ENCODE results near the gene FAM131B.
A peak's percentile ranks its signal among the peaks of the same experiment; 100 is the strongest.

The FAM131B gene

DNA sequence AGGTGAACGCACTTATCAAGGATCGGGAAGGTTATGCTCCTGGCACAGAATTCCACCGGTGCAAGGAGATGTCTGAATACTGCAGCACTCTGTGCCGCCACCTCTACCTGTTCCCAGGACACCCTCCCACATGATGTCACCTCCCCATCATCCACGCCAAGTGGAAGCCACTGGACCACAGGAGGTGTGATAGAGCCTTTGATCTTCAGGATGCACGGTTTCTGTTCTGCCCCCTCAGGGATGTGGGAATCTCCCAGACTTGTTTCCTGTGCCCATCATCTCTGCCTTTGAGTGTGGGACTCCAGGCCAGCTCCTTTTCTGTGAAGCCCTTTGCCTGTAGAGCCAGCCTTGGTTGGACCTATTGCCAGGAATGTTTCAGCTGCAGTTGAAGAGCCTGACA lies 57.6 kb downstream of the FAM131B start:
- TF ChIP-seq, protein P1, sequence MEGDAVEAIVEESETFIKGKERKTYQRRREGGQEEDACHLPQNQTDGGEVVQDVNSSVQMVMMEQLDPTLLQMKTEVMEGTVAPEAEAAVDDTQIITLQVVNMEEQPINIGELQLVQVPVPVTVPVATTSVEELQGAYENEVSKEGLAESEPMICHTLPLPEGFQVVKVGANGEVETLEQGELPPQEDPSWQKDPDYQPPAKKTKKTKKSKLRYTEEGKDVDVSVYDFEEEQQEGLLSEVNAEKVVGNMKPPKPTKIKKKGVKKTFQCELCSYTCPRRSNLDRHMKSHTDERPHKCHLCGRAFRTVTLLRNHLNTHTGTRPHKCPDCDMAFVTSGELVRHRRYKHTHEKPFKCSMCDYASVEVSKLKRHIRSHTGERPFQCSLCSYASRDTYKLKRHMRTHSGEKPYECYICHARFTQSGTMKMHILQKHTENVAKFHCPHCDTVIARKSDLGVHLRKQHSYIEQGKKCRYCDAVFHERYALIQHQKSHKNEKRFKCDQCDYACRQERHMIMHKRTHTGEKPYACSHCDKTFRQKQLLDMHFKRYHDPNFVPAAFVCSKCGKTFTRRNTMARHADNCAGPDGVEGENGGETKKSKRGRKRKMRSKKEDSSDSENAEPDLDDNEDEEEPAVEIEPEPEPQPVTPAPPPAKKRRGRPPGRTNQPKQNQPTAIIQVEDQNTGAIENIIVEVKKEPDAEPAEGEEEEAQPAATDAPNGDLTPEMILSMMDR (IDR thresholded peaks at IDR 0.05) = no peak
- Histone ChIP-seq H3K9me3 (no peaks in the 10 kb centered on the region), H3K36me3 (peaks cover 43% of the 10 kb centered on the region), H3K4me1 (ENCODE audit: control insufficient read depth in 1 of 2, insufficient read depth in 1 of 2, low read depth in 1 of 2, low read length in 1 of 2) (peaks cover 26 to 27% of the 10 kb centered on the region in 2 experiments), H3K27me3 (no peaks in the 10 kb centered on the region), H3K4me3 (ENCODE audit: low read depth in 1 of 2, low read length in 1 of 2) (no peak overlapping the region), H3K27ac (peak overlapping the region; percentile 14)

DNA sequence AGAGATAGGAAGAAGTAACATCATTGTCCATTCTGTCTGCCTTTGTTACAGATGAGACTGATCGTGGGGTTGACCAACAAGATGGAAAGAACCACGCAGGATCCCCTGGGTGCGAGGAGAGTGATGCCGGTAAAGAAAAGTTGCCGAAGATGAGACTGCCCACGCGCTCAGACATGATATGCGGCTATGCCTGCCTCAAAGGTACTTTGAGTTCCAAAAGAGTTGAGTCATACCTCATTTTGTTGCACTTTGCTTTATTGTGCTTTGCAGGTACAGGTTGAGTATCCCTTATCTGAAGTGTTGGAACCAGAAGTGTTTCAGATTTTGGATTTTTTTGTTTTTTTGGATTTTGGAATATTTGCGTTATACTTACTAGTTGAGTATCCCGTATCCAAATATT lies 58.8 kb downstream of the FAM131B start:
- Histone ChIP-seq H3K4me1 (ENCODE audit: control insufficient read depth in 1 of 2, insufficient read depth in 1 of 2, low read depth in 1 of 2, low read length in 1 of 2) (peaks cover 33 to 36% of the 10 kb centered on the region in 2 experiments), H3K27me3 (no peaks in the 10 kb centered on the region), H3K9me3 (no peaks in the 10 kb centered on the region), H3K27ac (no peak overlapping the region), H3K36me3 (peaks cover 45% of the 10 kb centered on the region), H3K4me3 (ENCODE audit: low read depth in 1 of 2, low read length in 1 of 2) (no peak overlapping the region)
- TF ChIP-seq, protein P1 (IDR thresholded peaks at IDR 0.05) = no peak
